Muscle layer of duodenum (tissue), 2 donors: ENCODE results near the gene LRCOL1.

ENCODE experiments used
- H3K27ac ChIP-seq: one replicate; pipeline ENCODE4 v1.7.0; 2013; ENCODE audit warnings: mild to moderate bottlenecking, low read length
- H3K27me3 ChIP-seq: one replicate; pipeline ENCODE4 v1.7.0; 2013; ENCODE audit warnings: low read depth, mild to moderate bottlenecking, control low read depth, low read length
- H3K36me3 ChIP-seq, 2 donors: one replicate each; pipeline ENCODE4 v1.7.0; 2013; ENCODE audit warnings: low read length in 2 of 2, control low read depth in 1 of 2, mild to moderate bottlenecking in 1 of 2; ENCODE audit not compliant: insufficient read depth in 2 of 2, control insufficient read depth in 1 of 2
- H3K4me1 ChIP-seq, 2 donors: one replicate each; pipeline ENCODE4 v1.7.0; 2013; ENCODE audit warnings: low read length in 2 of 2, mild to moderate bottlenecking in 2 of 2, control low read depth in 1 of 2, moderate library complexity in 1 of 2; ENCODE audit not compliant: insufficient read depth in 2 of 2, control insufficient read depth in 1 of 2
- H3K4me3 ChIP-seq, 2 donors: one replicate each; pipeline ENCODE4 v1.7.0; 2013; ENCODE audit warnings: low read length in 2 of 2, low read depth in 1 of 2, mild to moderate bottlenecking in 1 of 2
- H3K9me3 ChIP-seq, 2 donors: one replicate each; pipeline ENCODE4 v1.7.0; 2013; ENCODE audit warnings: low read length in 2 of 2, control low read depth in 1 of 2, mild to moderate bottlenecking in 1 of 2; ENCODE audit not compliant: control insufficient read depth in 1 of 2
- donor health status: healthy.

Gene LRCOL1

DNA sequence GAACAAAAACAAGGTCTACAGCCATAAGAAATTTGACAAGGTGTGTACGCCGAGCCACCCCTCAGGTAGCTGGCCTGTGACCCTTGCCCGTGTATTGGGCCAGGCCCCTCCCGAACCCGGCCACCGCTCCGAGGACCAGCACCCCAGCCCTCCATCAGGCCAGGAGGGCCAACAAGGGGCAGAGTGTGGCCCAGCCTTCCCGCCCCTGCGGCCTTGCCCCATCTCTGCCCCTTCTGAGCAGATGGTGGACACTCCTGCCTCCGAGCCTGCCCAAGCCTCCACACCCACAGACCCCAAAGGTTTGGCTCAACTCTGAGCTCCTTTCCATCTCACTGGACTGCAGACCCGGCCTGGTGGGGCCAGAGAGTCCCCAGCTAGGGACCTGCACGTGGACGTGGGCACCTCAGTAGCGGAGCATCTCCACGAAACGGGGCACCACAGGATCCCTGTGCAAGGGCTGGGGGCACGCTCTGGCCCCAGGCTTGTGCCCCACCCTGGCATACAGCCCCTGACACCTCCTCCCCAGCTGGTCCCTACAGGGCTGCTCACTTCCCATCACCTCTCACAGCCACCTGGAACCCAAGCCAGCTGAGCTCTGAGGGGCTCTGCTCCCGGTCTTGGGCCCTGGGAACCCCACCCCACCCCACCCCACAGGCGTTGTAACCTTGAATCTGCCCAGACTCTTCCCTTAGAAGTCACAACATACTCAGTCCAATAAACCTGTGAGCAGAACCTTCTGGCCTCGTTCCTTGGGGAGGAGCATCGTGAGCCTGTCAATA lies 11.5 kb upstream of the LRCOL1 start:
- H3K27me3 ChIP-seq: peaks cover 5% of the 10 kb centered on the region
- no peak overlapping the region for H3K4me3 ChIP-seq
- peaks cover 4 to 7% of the 10 kb centered on the region in 2 donors for H3K9me3 ChIP-seq
- peaks cover 0 to 20% of the 10 kb centered on the region in 2 donors for H3K36me3 ChIP-seq
- peaks cover 6 to 18% of the 10 kb centered on the region in 2 donors for H3K4me1 ChIP-seq
- no peak overlapping the region for H3K27ac ChIP-seq

DNA sequence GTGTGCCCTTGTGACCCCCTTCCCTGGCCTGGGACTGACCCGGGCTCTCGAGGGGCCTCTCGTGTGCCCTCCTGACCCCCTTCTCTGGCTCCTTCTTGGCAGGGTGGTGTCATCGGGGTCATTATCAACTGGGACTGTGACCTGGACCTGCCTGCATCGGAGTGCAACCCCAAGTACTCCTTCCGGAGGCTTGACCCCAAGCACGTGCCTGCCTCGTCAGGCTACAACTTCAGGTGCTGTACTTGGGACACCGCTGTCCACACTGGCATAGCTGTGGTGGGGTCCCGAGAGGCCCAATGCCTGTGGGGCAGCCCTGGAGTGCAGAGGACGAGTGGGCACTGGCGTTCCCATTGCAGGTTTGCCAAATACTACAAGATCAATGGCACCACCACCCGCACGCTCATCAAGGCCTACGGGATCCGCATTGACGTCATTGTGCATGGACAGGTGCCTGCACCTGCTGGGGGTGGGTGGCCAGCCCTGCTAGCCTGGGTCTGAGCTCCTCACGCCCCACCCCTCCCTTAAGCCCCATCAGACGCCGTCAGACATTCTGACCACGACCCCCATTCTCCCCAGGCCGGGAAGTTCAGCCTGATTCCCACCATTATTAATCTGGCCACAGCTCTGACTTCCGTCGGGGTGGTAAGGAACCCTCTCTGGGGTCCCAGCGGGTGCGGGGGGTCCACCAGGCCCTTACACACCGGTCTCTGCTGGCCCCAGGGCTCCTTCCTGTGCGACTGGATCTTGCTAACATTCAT lies 10.7 kb upstream of the LRCOL1 start:
- peaks cover 6% of the 10 kb centered on the region for H3K27me3 ChIP-seq

DNA sequence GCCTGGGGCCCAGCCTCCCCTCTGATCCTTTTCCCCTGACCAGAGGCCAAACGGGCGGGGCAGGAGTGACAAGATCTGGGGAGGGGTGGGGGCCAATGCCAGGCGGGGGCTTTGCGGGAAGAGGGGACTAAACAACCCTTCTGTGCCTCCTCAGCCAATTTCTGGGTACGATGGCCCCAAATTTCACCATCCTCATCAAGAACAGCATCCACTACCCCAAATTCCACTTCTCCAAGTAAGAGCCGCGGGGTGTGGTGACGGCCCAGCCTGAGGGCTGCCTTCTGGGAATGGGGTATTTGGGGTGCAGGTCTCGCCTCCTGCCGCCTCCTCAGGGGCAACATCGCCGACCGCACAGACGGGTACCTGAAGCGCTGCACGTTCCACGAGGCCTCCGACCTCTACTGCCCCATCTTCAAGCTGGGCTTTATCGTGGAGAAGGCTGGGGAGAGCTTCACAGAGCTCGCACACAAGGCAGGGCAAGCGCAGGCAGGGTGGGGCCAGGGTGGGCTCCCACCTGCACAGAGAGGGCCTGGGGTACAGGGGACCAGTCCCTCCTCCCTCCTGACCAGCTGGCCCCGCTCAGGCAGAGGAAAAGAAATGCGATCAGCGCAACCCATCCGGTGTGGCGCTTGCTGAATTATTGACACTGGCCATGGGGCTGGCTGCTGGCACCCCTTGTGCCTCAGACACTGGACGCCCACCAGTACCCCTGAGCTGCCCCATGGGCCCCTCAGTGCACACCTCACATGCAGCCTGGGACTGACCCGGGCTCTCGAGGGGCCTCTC lies 9.9 kb upstream of the LRCOL1 start:
- Histone ChIP-seq H3K36me3 (peaks cover 0 to 12% of the 10 kb centered on the region in 2 donors), H3K4me3 (no peak overlapping the region), H3K9me3 (peaks cover 8 to 11% of the 10 kb centered on the region in 2 donors), H3K27ac (no peak overlapping the region), H3K4me1 (peaks cover 6 to 18% of the 10 kb centered on the region in 2 donors), H3K27me3 (peaks cover 14% of the 10 kb centered on the region)

More for the DNA sequence above, 10.7 kb upstream of the LRCOL1 start:
- Histone ChIP-seq H3K27ac (no peak overlapping the region), H3K4me1 (peaks cover 6 to 18% of the 10 kb centered on the region in 2 donors), H3K36me3 (peaks cover 0 to 19% of the 10 kb centered on the region in 2 donors), H3K4me3 (no peak overlapping the region), H3K9me3 (peaks cover 8% of the 10 kb centered on the region in 2 donors)

- H3K4me1 ChIP-seq: peaks cover 6 to 18% of the 10 kb centered on the region in 2 donors
- H3K27ac ChIP-seq: no peak overlapping the region
- peaks cover 17% of the 10 kb centered on the region for H3K27me3 ChIP-seq
Observed at GRCh38 chr12:132619386-132620112, 9.2 kb upstream of the LRCOL1 start.

DNA sequence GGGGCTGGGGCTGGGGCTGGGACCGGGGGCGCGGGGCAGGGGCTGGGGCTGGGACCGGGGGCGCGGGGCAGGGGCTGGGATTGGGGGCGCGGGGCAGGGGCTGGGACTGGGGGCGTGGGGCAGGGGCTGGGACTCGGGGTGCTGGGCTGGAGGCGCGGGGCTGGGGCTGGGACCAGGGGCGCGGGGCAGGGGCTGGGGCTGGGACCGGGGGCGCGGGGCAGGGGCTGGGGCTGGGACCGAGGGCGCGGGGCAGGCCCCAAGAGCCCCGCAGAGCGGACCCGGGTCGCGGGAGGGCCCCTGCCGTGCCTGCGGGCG lies 8.6 kb upstream of the LRCOL1 start:
- Histone ChIP-seq H3K9me3 (peaks cover 8 to 11% of the 10 kb centered on the region in 2 donors), H3K27ac (no peak overlapping the region), H3K4me1 (peaks cover 6 to 18% of the 10 kb centered on the region in 2 donors), H3K27me3 (peaks cover 17% of the 10 kb centered on the region), H3K4me3 (no peak overlapping the region), H3K36me3 (no peaks in the 10 kb centered on the region)

More at GRCh38 chr12:132619386-132620112, 9.2 kb upstream of the LRCOL1 start:
- peaks cover 0 to 4% of the 10 kb centered on the region in 2 donors for H3K36me3 ChIP-seq
- no peak overlapping the region for H3K4me3 ChIP-seq
- H3K9me3 ChIP-seq: peaks cover 8 to 11% of the 10 kb centered on the region in 2 donors

DNA sequence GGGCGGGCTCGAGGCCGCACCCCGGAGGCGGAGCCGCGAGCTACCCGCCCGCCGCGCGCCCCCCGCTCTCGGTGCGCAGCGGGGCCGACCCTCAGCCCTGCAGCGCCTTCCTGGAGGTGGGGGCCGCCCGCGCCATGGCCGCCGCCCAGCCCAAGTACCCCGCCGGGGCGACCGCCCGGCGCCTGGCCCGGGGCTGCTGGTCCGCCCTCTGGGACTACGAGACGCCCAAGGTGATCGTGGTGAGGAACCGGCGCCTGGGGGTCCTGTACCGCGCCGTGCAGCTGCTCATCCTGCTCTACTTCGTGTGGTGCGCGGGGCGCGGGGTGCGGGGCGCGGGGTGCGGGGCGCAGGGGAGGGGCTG lies 8.3 kb upstream of the LRCOL1 start, which contains the start of gene P2RX2:
P2RX2 (plus strand) TSS at position 94 of the 361 bp plus-strand sequence; CDS start at position 135, 41 bp downstream.
- H3K4me3 ChIP-seq: peak within 1 kb of the TSS in 1 of 2 donors; percentile 16
- H3K27me3 ChIP-seq: peaks cover 17% of the 10 kb centered on the region
- H3K9me3 ChIP-seq: peaks cover 8 to 11% of the 10 kb centered on the region in 2 donors
- H3K4me1 ChIP-seq: peaks cover 6 to 18% of the 10 kb centered on the region in 2 donors
- no peaks in the 10 kb centered on the region for H3K36me3 ChIP-seq
- H3K27ac ChIP-seq: no peak within 1 kb of the TSS

DNA sequence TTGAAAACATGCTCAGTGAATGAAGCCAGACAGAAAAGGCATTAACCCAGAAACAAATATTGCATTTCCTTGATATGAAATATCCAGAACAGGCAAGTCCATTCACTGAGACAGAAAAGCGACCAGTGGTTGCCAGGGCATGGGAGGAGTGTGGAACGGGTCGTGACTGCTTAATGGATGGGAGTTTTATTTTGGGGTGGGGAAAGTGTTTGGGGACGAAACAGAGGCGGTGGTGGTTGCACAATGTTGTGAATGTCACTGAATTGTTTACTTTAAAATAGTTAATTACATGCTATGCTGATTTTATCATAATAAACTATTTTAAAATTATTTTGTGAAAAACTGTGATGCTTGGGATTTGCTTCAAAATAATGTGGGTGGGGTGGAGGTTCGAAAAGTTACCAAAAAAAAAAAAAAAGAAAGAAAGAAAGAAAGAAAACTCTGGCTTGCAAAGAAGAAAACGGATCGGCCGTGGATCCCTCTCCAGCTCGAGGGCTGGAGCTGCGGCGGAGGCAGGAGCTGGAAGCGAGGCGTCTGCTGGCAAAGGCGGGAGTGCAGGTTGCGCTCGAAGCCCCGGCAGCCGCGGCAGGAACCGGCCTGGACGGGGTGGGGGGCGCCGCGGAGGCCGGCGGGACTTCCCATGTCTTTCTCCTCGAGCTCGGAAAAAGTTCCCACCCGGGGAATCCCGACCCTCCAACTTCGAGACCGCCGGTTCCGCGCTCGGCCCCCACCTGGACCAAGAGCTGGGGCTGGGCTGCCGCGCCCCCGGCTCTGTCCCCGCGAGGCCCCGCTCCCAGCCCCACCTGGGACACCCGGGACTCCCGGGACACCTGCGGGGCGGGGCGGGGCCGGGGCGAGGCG lies 7.7 kb upstream of the LRCOL1 start:
- no peak overlapping the region for H3K27ac ChIP-seq
- peaks cover 17% of the 10 kb centered on the region for H3K27me3 ChIP-seq
- H3K4me3 ChIP-seq: peak overlapping the region in 1 of 2 donors; percentile 16
- peaks cover 4 to 15% of the 10 kb centered on the region in 2 donors for H3K4me1 ChIP-seq
- H3K9me3 ChIP-seq: peaks cover 8 to 11% of the 10 kb centered on the region in 2 donors
- no peaks in the 10 kb centered on the region for H3K36me3 ChIP-seq

- Histone ChIP-seq H3K9me3 (peaks cover 8 to 11% of the 10 kb centered on the region in 2 donors), H3K4me3 (no peak overlapping the region), H3K27me3 (peaks cover 17% of the 10 kb centered on the region), H3K4me1 (peaks cover 0 to 6% of the 10 kb centered on the region in 2 donors), H3K27ac (no peak overlapping the region), H3K36me3 (no peaks in the 10 kb centered on the region)
Observed at GRCh38 chr12:132617135-132617701, 6.8 kb upstream of the LRCOL1 start.

- no peak overlapping the region for H3K27ac ChIP-seq
- no peaks in the 10 kb centered on the region for H3K36me3 ChIP-seq
- peaks cover 11 to 15% of the 10 kb centered on the region in 2 donors for H3K9me3 ChIP-seq
- H3K27me3 ChIP-seq: peaks cover 17% of the 10 kb centered on the region
- H3K4me1 ChIP-seq: peaks cover 0 to 5% of the 10 kb centered on the region in 2 donors
- no peak overlapping the region for H3K4me3 ChIP-seq
Observed at GRCh38 chr12:132615579-132616038, 5.2 kb upstream of the LRCOL1 start.
